ENCODE measurements around the gene UNC119B.

The UNC119B gene

GRCh38 chr12:120735181-120735580, 24.9 kb downstream of the UNC119B start:
- Histone ChIP-seq H3K36me3 (ENCODE audit: insufficient read depth, insufficient read length, low read length) (peaks cover 13% of the 10 kb centered on the region), H3K9ac (ENCODE audit: insufficient read length, low read depth) (no peak overlapping the region), H3K4me1 (ENCODE audit: insufficient read depth, insufficient read length) (peaks cover 2% of the 10 kb centered on the region), H3K9me3 (ENCODE audit: insufficient read depth, low read length) (peaks cover 5% of the 10 kb centered on the region; the same call in 1 of the 2 replicates), H3K27me3 (ENCODE audit: insufficient read depth, insufficient read length) (no peaks in the 10 kb centered on the region), H3K4me3 (ENCODE audit: insufficient read length, low read depth) (no peak overlapping the region)
- no peak for TF ChIP-seq ZNF274 (IDR thresholded peaks at IDR 0.05; ENCODE audit: low read depth, low read length)
- TF ChIP-seq YY1 (IDR thresholded peaks at IDR 0.05; ENCODE audit: insufficient read depth, insufficient read length) = no peak
- TF ChIP-seq SUZ12 (IDR thresholded peaks at IDR 0.05; ENCODE audit: extremely low read depth, insufficient read depth, insufficient read length) = no peak
- DNase-seq (ENCODE audit: low read depth, low spot score) = no peak

GRCh38 chr12:120736404-120737331, 26.4 kb downstream of the UNC119B start:
- Histone ChIP-seq H3K4me1 (ENCODE audit: insufficient read depth, insufficient read length) (peaks cover 4% of the 10 kb centered on the region), H3K27me3 (ENCODE audit: insufficient read depth, insufficient read length) (no peaks in the 10 kb centered on the region), H3K9me3 (ENCODE audit: insufficient read depth, low read length) (peaks cover 5% of the 10 kb centered on the region; the same call in 1 of the 2 replicates), H3K36me3 (ENCODE audit: insufficient read depth, insufficient read length, low read length) (peaks cover 7% of the 10 kb centered on the region), H3K9ac (ENCODE audit: insufficient read length, low read depth) (peak overlapping the region; percentile 0), H3K4me3 (ENCODE audit: insufficient read length, low read depth) (no peak overlapping the region)
- no peak for DNase-seq (ENCODE audit: low read depth, low spot score)
- TF ChIP-seq ZNF274 (IDR thresholded peaks at IDR 0.05; ENCODE audit: low read depth, low read length) (no peak), SUZ12 (IDR thresholded peaks at IDR 0.05; ENCODE audit: extremely low read depth, insufficient read depth, insufficient read length) (no peak), YY1 (IDR thresholded peaks at IDR 0.05; ENCODE audit: insufficient read depth, insufficient read length) (no peak)

- Histone ChIP-seq H3K4me1 (ENCODE audit: insufficient read depth, insufficient read length) (peaks cover 4% of the 10 kb centered on the region), H3K9me3 (ENCODE audit: insufficient read depth, low read length) (peaks cover 5% of the 10 kb centered on the region; the same call in 1 of the 2 replicates), H3K9ac (ENCODE audit: insufficient read length, low read depth) (peak overlapping the region; percentile 0), H3K27me3 (ENCODE audit: insufficient read depth, insufficient read length) (no peaks in the 10 kb centered on the region), H3K4me3 (ENCODE audit: insufficient read length, low read depth) (no peak overlapping the region), H3K36me3 (ENCODE audit: insufficient read depth, insufficient read length, low read length) (peaks cover 7% of the 10 kb centered on the region)
- DNase-seq (ENCODE audit: low read depth, low spot score) = no peak
- TF ChIP-seq ZNF274 (IDR thresholded peaks at IDR 0.05; ENCODE audit: low read depth, low read length) = no peak
- no peak for TF ChIP-seq SUZ12 (IDR thresholded peaks at IDR 0.05; ENCODE audit: extremely low read depth, insufficient read depth, insufficient read length)
- no peak for TF ChIP-seq YY1 (IDR thresholded peaks at IDR 0.05; ENCODE audit: insufficient read depth, insufficient read length)
Observed at GRCh38 chr12:120737557-120738251, 27.4 kb downstream of the UNC119B start.

- Histone ChIP-seq H3K4me1 (ENCODE audit: insufficient read depth, insufficient read length) (peaks cover 4% of the 10 kb centered on the region), H3K4me3 (ENCODE audit: insufficient read length, low read depth) (no peak overlapping the region), H3K9ac (ENCODE audit: insufficient read length, low read depth) (no peak overlapping the region), H3K27me3 (ENCODE audit: insufficient read depth, insufficient read length) (no peaks in the 10 kb centered on the region), H3K36me3 (ENCODE audit: insufficient read depth, insufficient read length, low read length) (peaks cover 7% of the 10 kb centered on the region), H3K9me3 (ENCODE audit: insufficient read depth, low read length) (peaks cover under 1% of the 10 kb centered on the region; the same call in 1 of the 2 replicates)
- TF ChIP-seq SUZ12 (IDR thresholded peaks at IDR 0.05; ENCODE audit: extremely low read depth, insufficient read depth, insufficient read length) = no peak
- no peak for TF ChIP-seq ZNF274 (IDR thresholded peaks at IDR 0.05; ENCODE audit: low read depth, low read length)
- no peak for TF ChIP-seq YY1 (IDR thresholded peaks at IDR 0.05; ENCODE audit: insufficient read depth, insufficient read length)
- no peak for DNase-seq (ENCODE audit: low read depth, low spot score)
Observed at GRCh38 chr12:120738252-120739030, 28.2 kb downstream of the UNC119B start.

- H3K9ac ChIP-seq (ENCODE audit: insufficient read length, low read depth) = no peak overlapping the region
- TF ChIP-seq ZNF274 (IDR thresholded peaks at IDR 0.05; ENCODE audit: low read depth, low read length) = no peak
- no peak for TF ChIP-seq SUZ12 (IDR thresholded peaks at IDR 0.05; ENCODE audit: extremely low read depth, insufficient read depth, insufficient read length)
- no peak for TF ChIP-seq YY1 (IDR thresholded peaks at IDR 0.05; ENCODE audit: insufficient read depth, insufficient read length)
- H3K9me3 ChIP-seq (ENCODE audit: insufficient read depth, low read length) = no peaks in the 10 kb centered on the region
- no peak for DNase-seq (ENCODE audit: low read depth, low spot score)
- no peaks in the 10 kb centered on the region for H3K27me3 ChIP-seq (ENCODE audit: insufficient read depth, insufficient read length)
- H3K36me3 ChIP-seq (ENCODE audit: insufficient read depth, insufficient read length, low read length) = peaks cover 3% of the 10 kb centered on the region
- H3K4me1 ChIP-seq (ENCODE audit: insufficient read depth, insufficient read length) = peaks cover 4% of the 10 kb centered on the region
- no peak overlapping the region for H3K4me3 ChIP-seq (ENCODE audit: insufficient read length, low read depth)
Observed at GRCh38 chr12:120739031-120739762, 28.9 kb downstream of the UNC119B start.

GRCh38 chr12:120739821-120740613, 29.8 kb downstream of the UNC119B start:
- H3K27me3 ChIP-seq (ENCODE audit: insufficient read depth, insufficient read length) = no peaks in the 10 kb centered on the region
- no peak for DNase-seq (ENCODE audit: low read depth, low spot score)

More at GRCh38 chr12:120739821-120740613, 29.8 kb downstream of the UNC119B start:
- TF ChIP-seq SUZ12 (IDR thresholded peaks at IDR 0.05; ENCODE audit: extremely low read depth, insufficient read depth, insufficient read length) (no peak), YY1 (IDR thresholded peaks at IDR 0.05; ENCODE audit: insufficient read depth, insufficient read length) (no peak), ZNF274 (IDR thresholded peaks at IDR 0.05; ENCODE audit: low read depth, low read length) (no peak)
- Histone ChIP-seq H3K36me3 (ENCODE audit: insufficient read depth, insufficient read length, low read length) (peaks cover 3% of the 10 kb centered on the region), H3K9ac (ENCODE audit: insufficient read length, low read depth) (no peak overlapping the region), H3K9me3 (ENCODE audit: insufficient read depth, low read length) (no peaks in the 10 kb centered on the region), H3K4me3 (ENCODE audit: insufficient read length, low read depth) (no peak overlapping the region), H3K4me1 (ENCODE audit: insufficient read depth, insufficient read length) (peaks cover 5% of the 10 kb centered on the region)
